ENCODE results near the gene ABCB10.

Gene ABCB10

DNA sequence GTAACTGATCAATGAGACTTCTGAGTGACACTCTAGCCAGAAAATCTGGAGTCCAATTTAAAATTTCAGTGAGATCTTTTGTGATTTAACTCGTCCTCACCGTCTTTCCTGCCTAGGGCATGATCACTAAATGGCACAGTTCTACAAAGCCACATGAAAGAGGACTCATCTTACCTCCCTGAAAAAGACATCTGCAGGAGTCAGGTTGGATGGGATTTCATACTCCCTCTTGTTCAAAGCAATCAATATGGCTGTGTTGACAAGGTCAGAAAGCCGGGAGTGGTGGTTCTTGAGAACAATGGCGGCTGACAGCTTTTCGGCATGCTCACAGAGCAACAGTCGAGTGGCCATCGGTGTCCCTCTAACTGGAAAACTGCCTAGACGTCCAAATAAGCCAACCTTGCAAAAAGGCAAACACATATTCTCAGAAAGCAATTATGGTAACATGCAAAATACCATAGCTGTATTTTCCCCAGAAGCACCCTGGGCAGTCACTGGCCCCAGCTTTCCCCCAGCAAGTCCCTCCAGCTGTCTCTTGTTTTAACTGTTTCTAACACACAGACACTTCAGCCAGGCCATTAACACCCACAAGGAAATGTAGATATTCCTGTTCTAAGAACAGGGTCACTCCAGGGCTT, 88.0 kb downstream of the ABCB10 start:
- TF ChIP-seq, protein P1, sequence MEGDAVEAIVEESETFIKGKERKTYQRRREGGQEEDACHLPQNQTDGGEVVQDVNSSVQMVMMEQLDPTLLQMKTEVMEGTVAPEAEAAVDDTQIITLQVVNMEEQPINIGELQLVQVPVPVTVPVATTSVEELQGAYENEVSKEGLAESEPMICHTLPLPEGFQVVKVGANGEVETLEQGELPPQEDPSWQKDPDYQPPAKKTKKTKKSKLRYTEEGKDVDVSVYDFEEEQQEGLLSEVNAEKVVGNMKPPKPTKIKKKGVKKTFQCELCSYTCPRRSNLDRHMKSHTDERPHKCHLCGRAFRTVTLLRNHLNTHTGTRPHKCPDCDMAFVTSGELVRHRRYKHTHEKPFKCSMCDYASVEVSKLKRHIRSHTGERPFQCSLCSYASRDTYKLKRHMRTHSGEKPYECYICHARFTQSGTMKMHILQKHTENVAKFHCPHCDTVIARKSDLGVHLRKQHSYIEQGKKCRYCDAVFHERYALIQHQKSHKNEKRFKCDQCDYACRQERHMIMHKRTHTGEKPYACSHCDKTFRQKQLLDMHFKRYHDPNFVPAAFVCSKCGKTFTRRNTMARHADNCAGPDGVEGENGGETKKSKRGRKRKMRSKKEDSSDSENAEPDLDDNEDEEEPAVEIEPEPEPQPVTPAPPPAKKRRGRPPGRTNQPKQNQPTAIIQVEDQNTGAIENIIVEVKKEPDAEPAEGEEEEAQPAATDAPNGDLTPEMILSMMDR (IDR thresholded peaks at IDR 0.05; ENCODE audit: borderline replicate concordance, insufficient read depth, low read depth, low read length), result no peak
- H3K4me3 ChIP-seq (ENCODE audit: low read depth, low read length), result no peak overlapping the region

DNA sequence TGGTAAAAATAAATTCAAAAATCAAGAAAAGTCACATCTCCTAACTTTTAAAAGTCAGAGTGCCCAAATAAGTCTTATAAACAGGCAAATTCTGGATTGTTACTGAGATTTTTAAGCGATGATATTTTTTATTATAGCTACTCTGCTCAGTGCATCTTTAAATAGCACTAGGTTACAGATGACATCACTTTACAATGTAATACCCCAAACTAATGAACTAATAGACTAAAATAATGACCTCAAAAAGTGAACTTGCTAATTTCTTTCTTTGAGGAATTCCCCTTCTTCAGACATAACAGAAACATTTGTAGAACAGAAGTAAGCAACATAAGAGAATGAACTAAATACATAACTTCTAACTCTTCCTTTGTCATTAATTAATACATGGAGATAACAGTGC, 91.6 kb downstream of the ABCB10 start:
- TF ChIP-seq, protein P1 (IDR thresholded peaks at IDR 0.05; ENCODE audit: borderline replicate concordance, insufficient read depth, low read depth, low read length), result no peak
- no peak overlapping the region for H3K4me3 ChIP-seq (ENCODE audit: low read depth, low read length)
